ENCODE results near the gene CAMTA1. TPM values are rescaled to one million over a fixed set of nuclear protein-coding genes. Genes with fewer than 3 reads are reported as not detected.
"Not testable (repeated sequence)": the region's sequence is repeated elsewhere in the genome, so short reads cannot be mapped to it uniquely, and the experiment has no call there.

The CAMTA1 gene
- total RNA-seq, 1 donor from 2014 or later, result 114 TPM

DNA sequence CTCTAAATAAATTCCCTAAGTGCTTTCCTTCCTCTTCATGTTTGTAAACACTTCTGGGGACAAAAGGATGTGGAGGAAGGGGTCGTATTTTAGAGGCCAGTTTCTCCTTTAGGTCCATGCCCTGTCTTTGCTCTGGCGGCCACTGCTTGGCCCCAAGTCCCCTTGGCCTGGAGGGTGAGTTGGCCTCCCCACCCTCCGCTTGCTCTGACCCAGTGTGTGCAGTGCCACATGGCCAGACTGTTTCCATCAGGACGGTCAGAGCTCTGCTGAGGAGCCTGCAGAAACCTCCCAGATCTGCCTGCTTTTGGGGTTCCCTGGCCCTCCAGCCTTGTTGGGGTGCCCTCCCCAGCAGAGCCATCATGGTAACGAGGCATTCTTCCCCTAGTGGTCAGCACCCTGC, 127.8 kb downstream of the CAMTA1 start:
- no peak for DNase-seq (ENCODE audit: low spot score)
- intact Hi-C loops (cut with DNase I), result no loop called here

DNA sequence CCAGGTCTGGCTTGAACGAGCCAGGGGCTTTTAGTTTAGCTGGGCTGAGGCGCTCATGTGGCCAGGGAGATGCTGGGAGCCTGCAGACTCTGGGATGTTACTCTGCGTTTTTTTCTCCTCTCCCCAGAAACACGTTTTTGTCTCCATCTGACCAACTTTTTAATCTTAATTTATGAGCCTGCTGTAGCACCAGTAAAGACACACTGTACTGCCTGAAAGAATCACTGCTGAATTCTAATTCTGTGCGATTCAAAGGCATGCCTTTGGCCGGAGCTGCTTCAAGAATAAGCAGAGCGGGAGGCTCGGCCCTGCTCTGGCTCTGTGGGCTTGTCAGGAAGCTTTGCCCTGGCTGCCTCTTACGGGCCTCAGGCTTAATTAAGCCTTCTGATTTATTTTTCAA, 129.5 kb downstream of the CAMTA1 start:
- no peak for DNase-seq (ENCODE audit: low spot score)
- intact Hi-C loops (cut with DNase I), result no loop called here

DNA sequence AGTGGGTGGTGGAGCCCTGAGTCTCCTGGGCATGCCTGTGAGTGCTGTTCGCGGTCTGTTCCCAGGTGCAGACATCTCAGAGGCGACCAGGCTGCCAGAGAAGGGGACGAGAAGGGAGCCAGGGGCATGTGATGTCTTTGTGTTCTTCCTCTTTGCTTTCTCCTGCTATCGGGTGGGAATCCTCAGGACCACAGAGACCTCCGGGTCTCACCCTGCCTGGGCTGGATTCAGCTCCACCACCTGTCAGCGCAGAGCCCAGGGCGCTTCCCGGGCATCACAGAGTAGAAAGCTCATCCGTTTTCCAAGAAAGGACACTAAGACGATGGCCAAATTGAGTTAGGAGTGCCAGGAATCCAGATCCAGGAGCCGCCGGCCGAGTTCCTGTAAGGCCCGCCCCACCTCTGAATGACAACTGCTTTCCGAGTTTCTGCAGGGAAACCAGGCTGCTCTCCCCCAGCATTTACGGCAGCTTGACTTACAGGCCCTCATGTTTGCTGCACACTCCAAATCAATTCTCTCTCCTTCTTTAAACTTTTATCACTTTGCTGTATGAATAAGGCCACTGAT, 130.8 kb downstream of the CAMTA1 start:
- intact Hi-C loops (cut with DNase I), result no loop called here
- DNase-seq (ENCODE audit: low spot score), result no peak

GRCh38 chr1:6917067-6917466, 131.8 kb downstream of the CAMTA1 start:
- intact Hi-C loops (cut with DNase I), result no loop called here
- no peak for DNase-seq (ENCODE audit: low spot score)

GRCh38 chr1:6918186-6918924, 133.1 kb downstream of the CAMTA1 start:
- no peak for DNase-seq (ENCODE audit: low spot score)
- intact Hi-C loops (cut with DNase I), result no loop called here

GRCh38 chr1:6918925-6919511, 133.8 kb downstream of the CAMTA1 start:
- intact Hi-C loops (cut with DNase I), result no loop called here
- DNase-seq (ENCODE audit: low spot score), result no peak

GRCh38 chr1:6921506-6921905, 136.3 kb downstream of the CAMTA1 start:
- intact Hi-C loops (cut with DNase I), result not testable (repeated sequence)

GRCh38 chr1:6922096-6922931, 137.1 kb downstream of the CAMTA1 start:
- no peak for DNase-seq (ENCODE audit: low spot score)
- intact Hi-C loops (cut with DNase I), result no loop called here

More at GRCh38 chr1:6921506-6921905, 136.3 kb downstream of the CAMTA1 start:
- DNase-seq (ENCODE audit: low spot score), result not testable (repeated sequence)

- intact Hi-C loops (cut with DNase I), result no loop called here
- DNase-seq (ENCODE audit: low spot score), result no peak
Observed at GRCh38 chr1:6923012-6923411, 137.8 kb downstream of the CAMTA1 start.

GRCh38 chr1:6923416-6923815, 138.2 kb downstream of the CAMTA1 start:
- DNase-seq (ENCODE audit: low spot score), result no peak
- intact Hi-C loops (cut with DNase I), result no loop called here

GRCh38 chr1:6923955-6924881, 139.0 kb downstream of the CAMTA1 start:
- intact Hi-C loops (cut with DNase I), result no loop called here
- no peak for DNase-seq (ENCODE audit: low spot score)

GRCh38 chr1:6924891-6925290, 139.6 kb downstream of the CAMTA1 start:
- peak; percentile 47 for DNase-seq (ENCODE audit: low spot score)
- intact Hi-C loops (cut with DNase I), result no loop called here

DNA sequence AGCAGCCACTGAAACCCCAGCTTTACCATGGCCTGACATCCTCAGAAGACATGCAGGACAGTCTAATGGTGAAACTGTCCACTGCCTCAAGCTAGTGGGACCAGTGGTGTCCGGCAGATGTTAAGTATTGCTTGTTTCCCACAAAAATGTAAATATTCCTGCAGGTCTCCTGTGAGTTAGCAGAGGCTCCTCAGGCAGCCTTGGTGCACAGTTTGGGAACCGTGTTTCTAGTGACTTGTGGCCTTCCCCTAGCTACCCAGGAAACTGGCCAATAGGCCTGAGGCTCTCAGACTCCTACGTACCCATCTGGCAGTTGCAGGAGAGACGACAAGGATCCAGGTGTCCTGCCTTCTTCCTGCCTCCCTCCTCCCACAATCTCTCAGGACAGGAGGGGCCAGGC, 142.4 kb downstream of the CAMTA1 start:
- intact Hi-C loops (cut with DNase I), result no loop called here
- DNase-seq (ENCODE audit: low spot score), result no peak

- intact Hi-C loops (cut with DNase I), result no loop called here
Observed at GRCh38 chr1:6928106-6928885, 143.0 kb downstream of the CAMTA1 start.

DNA sequence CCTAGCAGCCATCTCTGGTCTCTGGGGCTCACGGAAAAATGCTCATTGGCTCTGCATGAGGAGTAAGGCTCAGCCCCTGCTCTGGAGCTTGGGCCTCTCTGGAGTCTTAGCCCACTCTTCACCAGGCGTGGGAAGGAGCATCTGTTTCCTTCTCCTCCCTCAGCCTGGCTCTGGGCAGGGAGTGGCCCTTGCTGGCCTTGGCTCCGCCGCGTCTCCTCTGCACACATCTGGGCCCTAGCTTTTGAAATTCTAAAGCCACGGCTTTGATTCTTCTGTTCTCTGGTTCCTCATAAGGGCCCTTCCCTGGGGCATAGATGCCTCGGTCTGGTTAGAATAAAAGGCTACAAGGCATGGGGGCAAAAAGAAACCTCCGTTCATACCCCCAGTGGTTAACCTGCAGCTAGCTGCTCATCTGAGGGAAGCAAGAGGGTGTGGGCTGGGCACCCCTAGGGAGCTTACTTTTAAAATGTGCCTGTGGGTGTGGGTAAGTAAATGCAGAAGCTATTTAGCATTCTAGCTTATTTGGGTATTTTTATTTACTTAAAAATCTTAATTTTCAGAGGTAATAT, 145.6 kb downstream of the CAMTA1 start:
- no peak for DNase-seq (ENCODE audit: low spot score)
- intact Hi-C loops (cut with DNase I), result no loop called here

More at GRCh38 chr1:6928106-6928885, 143.0 kb downstream of the CAMTA1 start:
- DNase-seq (ENCODE audit: low spot score), result no peak

GRCh38 chr1:6935361-6935883, 150.2 kb downstream of the CAMTA1 start:
- intact Hi-C loops (cut with DNase I), result no loop called here
- DNase-seq (ENCODE audit: low spot score), result no peak

- DNase-seq (ENCODE audit: low spot score), result no peak
- intact Hi-C loops (cut with DNase I), result no loop called here
Observed at GRCh38 chr1:6935911-6936690, 150.8 kb downstream of the CAMTA1 start.
